Measurements from ENCODE around the gene PACS1.

Gene PACS1

DNA sequence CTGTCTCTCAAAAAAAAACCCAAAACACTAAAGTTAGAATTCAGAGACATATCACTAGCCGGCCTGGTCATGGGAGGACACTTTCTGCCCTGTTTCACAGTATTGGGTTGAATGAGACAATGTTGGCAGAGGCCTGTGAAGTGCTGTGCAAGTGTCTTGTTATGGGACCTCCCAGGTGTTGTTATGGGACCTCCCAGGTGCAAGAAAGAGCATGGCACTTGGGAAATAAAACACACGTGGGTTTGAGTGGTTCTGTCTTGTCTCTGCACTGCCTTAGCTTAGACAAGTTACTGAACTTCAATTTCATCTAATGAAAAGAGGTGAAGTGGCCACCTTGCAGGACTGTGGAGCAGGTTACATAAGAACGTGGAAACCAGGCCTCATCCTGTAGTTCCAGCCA is 169.4 kb downstream of the PACS1 start:
- Histone ChIP-seq H3K9ac (ENCODE audit: low read depth, low read length, poor library complexity, severe bottlenecking) (no peak overlapping the region), H3K9me3 (ENCODE audit: insufficient read depth, low read depth, low read length) (no peaks in the 10 kb centered on the region), H3K27me3 (ENCODE audit: insufficient read depth, low read length, poor library complexity, severe bottlenecking) (no peaks in the 10 kb centered on the region), H3K36me3 (ENCODE audit: insufficient read depth, low read length) (no peaks in the 10 kb centered on the region), H2AFZ (ENCODE audit: low read length) (no peak overlapping the region), H3K79me2 (ENCODE audit: insufficient read depth, low read length) (no peaks in the 10 kb centered on the region), H3K4me3 (ENCODE audit: low read length, poor library complexity, severe bottlenecking) (no peak overlapping the region), H4K20me1 (ENCODE audit: insufficient read depth, low read length, poor library complexity, severe bottlenecking) (no peaks in the 10 kb centered on the region), H3K4me1 (ENCODE audit: insufficient read depth, low read length, poor library complexity, severe bottlenecking) (no peaks in the 10 kb centered on the region), H3K9me2 (replicated peaks; ENCODE audit: low read depth, low read length) (no peaks in the 10 kb centered on the region), H3K4me2 (ENCODE audit: low read depth, low read length, poor library complexity, severe bottlenecking) (no peak overlapping the region), H3F3A (ENCODE audit: low read depth) (no peaks in the 10 kb centered on the region)
- no peak for TF ChIP-seq EZH2phosphoT487 (IDR thresholded peaks at IDR 0.05; ENCODE audit: borderline replicate concordance)
- TF ChIP-seq CTCF (conservative IDR thresholded peaks at IDR 0.05; ENCODE audit: low read length) = no peak

DNA sequence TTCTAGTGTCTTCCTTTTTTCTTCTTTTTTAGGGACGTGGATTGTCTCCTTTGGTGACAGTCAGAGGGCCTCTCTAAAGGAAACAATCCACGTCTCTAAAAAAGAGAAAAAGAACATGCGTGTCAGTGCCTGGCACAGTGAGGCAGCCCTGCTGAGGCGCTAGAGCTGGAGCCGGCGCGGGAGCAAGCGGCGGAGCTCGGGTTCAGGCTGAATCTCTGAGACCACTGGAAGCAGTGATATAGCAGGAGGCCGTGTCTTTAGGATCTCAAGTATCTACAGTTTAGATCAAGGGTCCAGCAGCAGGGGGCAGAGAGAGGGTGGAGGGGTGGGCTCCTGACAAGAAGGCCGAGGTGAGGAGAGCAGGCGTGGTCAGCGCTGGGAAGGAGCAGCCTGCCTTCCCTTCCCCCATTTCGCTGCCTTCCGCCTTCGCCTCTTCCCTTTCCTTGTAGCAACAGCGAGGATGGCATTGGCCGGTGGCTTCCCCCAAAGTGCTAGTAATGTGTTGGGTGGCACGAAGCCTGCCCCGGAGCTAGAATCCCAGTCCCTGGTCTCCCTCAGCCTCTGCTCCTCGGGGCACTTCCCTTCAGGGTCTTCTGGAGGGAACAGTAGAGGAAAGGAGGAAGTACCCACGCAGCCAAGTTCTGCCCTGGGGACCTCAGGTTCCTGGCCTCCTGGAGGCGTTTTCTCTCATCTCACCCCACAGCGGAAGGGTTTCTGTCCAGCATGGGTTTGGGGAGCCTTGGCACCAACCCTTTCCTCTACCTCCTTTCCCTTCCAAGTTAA is 170.1 kb downstream of the PACS1 start:
- Histone ChIP-seq H3K4me2 (ENCODE audit: low read depth, low read length, poor library complexity, severe bottlenecking) (no peak overlapping the region), H3F3A (ENCODE audit: low read depth) (no peaks in the 10 kb centered on the region), H3K36me3 (ENCODE audit: insufficient read depth, low read length) (no peaks in the 10 kb centered on the region), H3K4me3 (ENCODE audit: low read length, poor library complexity, severe bottlenecking) (no peak overlapping the region), H4K20me1 (ENCODE audit: insufficient read depth, low read length, poor library complexity, severe bottlenecking) (no peaks in the 10 kb centered on the region), H3K4me1 (ENCODE audit: insufficient read depth, low read length, poor library complexity, severe bottlenecking) (no peaks in the 10 kb centered on the region), H3K9ac (ENCODE audit: low read depth, low read length, poor library complexity, severe bottlenecking) (no peak overlapping the region), H3K9me3 (ENCODE audit: insufficient read depth, low read depth, low read length) (no peaks in the 10 kb centered on the region), H2AFZ (ENCODE audit: low read length) (no peak overlapping the region), H3K79me2 (ENCODE audit: insufficient read depth, low read length) (no peaks in the 10 kb centered on the region), H3K9me2 (replicated peaks; ENCODE audit: low read depth, low read length) (no peaks in the 10 kb centered on the region), H3K27me3 (ENCODE audit: insufficient read depth, low read length, poor library complexity, severe bottlenecking) (no peaks in the 10 kb centered on the region)
- TF ChIP-seq EZH2phosphoT487 (IDR thresholded peaks at IDR 0.05; ENCODE audit: borderline replicate concordance) (no peak), CTCF (conservative IDR thresholded peaks at IDR 0.05; ENCODE audit: low read length) (no peak)

GRCh38 chr11:66240781-66241136 is 170.7 kb downstream of the PACS1 start:
- no peaks in the 10 kb centered on the region for H3F3A ChIP-seq (ENCODE audit: low read depth)
- no peaks in the 10 kb centered on the region for H3K9me2 ChIP-seq (replicated peaks; ENCODE audit: low read depth, low read length)
- no peaks in the 10 kb centered on the region for H3K79me2 ChIP-seq (ENCODE audit: insufficient read depth, low read length)
- no peak overlapping the region for H2AFZ ChIP-seq (ENCODE audit: low read length)
- no peaks in the 10 kb centered on the region for H3K9me3 ChIP-seq (ENCODE audit: insufficient read depth, low read depth, low read length)
- H3K27me3 ChIP-seq (ENCODE audit: insufficient read depth, low read length, poor library complexity, severe bottlenecking) = no peaks in the 10 kb centered on the region
- TF ChIP-seq CTCF (conservative IDR thresholded peaks at IDR 0.05; ENCODE audit: low read length) = no peak
- H3K4me1 ChIP-seq (ENCODE audit: insufficient read depth, low read length, poor library complexity, severe bottlenecking) = no peaks in the 10 kb centered on the region
- no peaks in the 10 kb centered on the region for H4K20me1 ChIP-seq (ENCODE audit: insufficient read depth, low read length, poor library complexity, severe bottlenecking)
- no peak overlapping the region for H3K4me2 ChIP-seq (ENCODE audit: low read depth, low read length, poor library complexity, severe bottlenecking)
- H3K9ac ChIP-seq (ENCODE audit: low read depth, low read length, poor library complexity, severe bottlenecking) = no peak overlapping the region
- no peaks in the 10 kb centered on the region for H3K36me3 ChIP-seq (ENCODE audit: insufficient read depth, low read length)
- no peak overlapping the region for H3K4me3 ChIP-seq (ENCODE audit: low read length, poor library complexity, severe bottlenecking)
